GM19035 (cell line): Measurements from ENCODE around the gene RSPH6A.
"Not testable (repeated sequence)": the region's sequence is repeated elsewhere in the genome, so short reads cannot be mapped to it uniquely, and the experiment has no call there.

Experiments used
- ATAC-seq: cut with Tn5 transposase; IDR thresholded peaks from one replicate; pipeline ENCODE4 v1.9.1; 2021; ENCODE audit not compliant: unreplicated experiment

RSPH6A gene

GRCh38 chr19:45767410-45767880 lies 47.7 kb downstream of the RSPH6A start:
- no peak for ATAC-seq

- ATAC-seq: no peak
These were observed 48.2 kb downstream of the RSPH6A start for GRCh38 chr19:45766869-45767346.

- no peak for ATAC-seq
These were observed 48.7 kb downstream of the RSPH6A start for GRCh38 chr19:45766296-45766868.

GRCh38 chr19:45765702-45766295 lies 49.3 kb downstream of the RSPH6A start:
- no peak for ATAC-seq

- ATAC-seq: no peak
These were observed 50.0 kb downstream of the RSPH6A start for GRCh38 chr19:45764945-45765701.

GRCh38 chr19:45764475-45764874 lies 50.6 kb downstream of the RSPH6A start:
- no peak for ATAC-seq

- no peak for ATAC-seq
These were observed 51.3 kb downstream of the RSPH6A start for GRCh38 chr19:45763691-45764294.

GRCh38 chr19:45762870-45763631 lies 52.1 kb downstream of the RSPH6A start:
- ATAC-seq: no peak

GRCh38 chr19:45761714-45762113 lies 53.4 kb downstream of the RSPH6A start:
- no peak for ATAC-seq

- ATAC-seq: no peak
These were observed 56.2 kb downstream of the RSPH6A start for GRCh38 chr19:45758921-45759320.

GRCh38 chr19:45757695-45758094 lies 57.4 kb downstream of the RSPH6A start:
- no peak for ATAC-seq

- ATAC-seq: no peak
These were observed 60.8 kb downstream of the RSPH6A start for GRCh38 chr19:45754323-45754722.

GRCh38 chr19:45753548-45753947 lies 61.6 kb downstream of the RSPH6A start:
- no peak for ATAC-seq

- no peak for ATAC-seq
These were observed 62.5 kb downstream of the RSPH6A start for GRCh38 chr19:45752639-45753038.

- ATAC-seq: not testable (repeated sequence)
These were observed 63.6 kb downstream of the RSPH6A start for GRCh38 chr19:45751483-45751882.

- ATAC-seq: no peak
These were observed 67.6 kb downstream of the RSPH6A start for GRCh38 chr19:45747513-45747912.

- ATAC-seq: no peak
These were observed 68.2 kb downstream of the RSPH6A start for GRCh38 chr19:45746866-45747265.
